Erythroblast (primary cell): Measurements from ENCODE around the gene TMPRSS4.

Experiments used
- GATA1 ChIP-seq: IDR thresholded peaks from 2 replicates; pipeline ENCODE4 v1.6.1; 2011; ENCODE audit warnings: low read depth, mild to moderate bottlenecking, control low read depth, low read length, moderate library complexity
- POLR2A ChIP-seq: IDR thresholded peaks from 2 replicates; pipeline ENCODE4 v1.6.1; 2011; ENCODE audit warnings: mild to moderate bottlenecking, low read length

DNA sequence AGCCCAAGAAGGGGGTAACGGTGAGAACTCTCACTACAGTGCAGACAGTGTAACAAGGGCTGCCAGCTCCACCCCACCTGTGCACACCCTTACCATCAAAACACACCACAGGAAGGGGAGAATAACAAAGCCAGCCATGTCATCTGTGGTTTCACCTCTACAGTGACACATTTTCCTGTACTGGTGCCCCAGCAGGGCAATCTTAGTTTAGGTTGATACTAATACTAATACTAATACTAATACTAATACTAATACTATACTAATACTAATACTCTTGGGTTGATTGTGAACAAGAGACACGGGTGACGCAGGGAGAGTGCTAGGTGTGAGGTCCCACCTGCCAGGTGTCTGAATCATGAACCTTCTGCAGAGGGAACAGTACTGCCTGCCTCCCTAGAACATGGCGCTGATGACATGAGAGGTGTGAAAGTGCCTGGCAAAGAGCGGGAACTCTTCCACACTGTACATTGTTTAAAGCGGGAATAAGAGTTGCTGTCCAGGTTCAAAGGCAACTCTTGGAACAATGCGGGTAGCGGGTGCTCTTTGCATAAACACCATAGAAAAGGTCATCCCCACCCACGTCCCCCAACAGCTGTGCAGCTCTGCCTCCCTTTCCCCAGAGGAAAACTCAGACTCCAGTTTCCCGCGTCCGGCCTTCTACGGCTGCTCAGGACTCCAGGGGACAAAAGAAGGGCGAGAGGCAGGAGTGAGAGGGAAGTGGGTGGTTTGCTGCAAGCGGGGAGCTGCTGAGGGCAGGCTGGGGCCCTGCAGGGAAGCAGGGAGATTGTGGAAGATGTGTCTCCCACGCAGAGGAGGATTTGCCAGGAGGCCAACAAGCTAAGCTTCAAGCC is 25.0 kb upstream of the TMPRSS4 start:
- TF ChIP-seq POLR2A (no peak), GATA1 (no peak)
